Stimulated activated effector memory CD8-positive, alpha-beta T cell treated with anti-CD3 and anti-CD28 coated beads, Interleukin-12 subunit alpha, Interleukin-12 subunit beta, amount 100 ng/mL, for 72 hours (primary cell): Measurements from ENCODE around the gene C14orf93.

Experiments used
- ATAC-seq: fragments of 150-1000 bp; cut with Tn5 transposase; 2 replicates; pipeline ENCODE4 v1.10.0; 2021
- DNase-seq, 2 donors: peaks; one replicate each; pipeline ENCODE4 v3.0.0; 2021 to 2022; ENCODE audit warnings: low spot score in 2 of 2
- H3K27ac Mint-ChIP-seq: one replicate; pipeline ENCODE4 v1.8.0; 2022; ENCODE audit warnings: mild to moderate bottlenecking, mixed read lengths
- H3K36me3 Mint-ChIP-seq: one replicate; pipeline ENCODE4 v1.8.0; 2022; ENCODE audit warnings: mild to moderate bottlenecking, mixed read lengths
- H3K4me1 Mint-ChIP-seq: one replicate; pipeline ENCODE4 v1.8.0; 2022; ENCODE audit warnings: mixed read lengths
- H3K4me3 Mint-ChIP-seq: one replicate; pipeline ENCODE4 v1.8.0; 2022; ENCODE audit warnings: mild to moderate bottlenecking, mixed read lengths
- H3K9me3 Mint-ChIP-seq: one replicate; pipeline ENCODE4 v1.8.0; 2022; ENCODE audit warnings: mixed read lengths

Gene C14orf93

DNA sequence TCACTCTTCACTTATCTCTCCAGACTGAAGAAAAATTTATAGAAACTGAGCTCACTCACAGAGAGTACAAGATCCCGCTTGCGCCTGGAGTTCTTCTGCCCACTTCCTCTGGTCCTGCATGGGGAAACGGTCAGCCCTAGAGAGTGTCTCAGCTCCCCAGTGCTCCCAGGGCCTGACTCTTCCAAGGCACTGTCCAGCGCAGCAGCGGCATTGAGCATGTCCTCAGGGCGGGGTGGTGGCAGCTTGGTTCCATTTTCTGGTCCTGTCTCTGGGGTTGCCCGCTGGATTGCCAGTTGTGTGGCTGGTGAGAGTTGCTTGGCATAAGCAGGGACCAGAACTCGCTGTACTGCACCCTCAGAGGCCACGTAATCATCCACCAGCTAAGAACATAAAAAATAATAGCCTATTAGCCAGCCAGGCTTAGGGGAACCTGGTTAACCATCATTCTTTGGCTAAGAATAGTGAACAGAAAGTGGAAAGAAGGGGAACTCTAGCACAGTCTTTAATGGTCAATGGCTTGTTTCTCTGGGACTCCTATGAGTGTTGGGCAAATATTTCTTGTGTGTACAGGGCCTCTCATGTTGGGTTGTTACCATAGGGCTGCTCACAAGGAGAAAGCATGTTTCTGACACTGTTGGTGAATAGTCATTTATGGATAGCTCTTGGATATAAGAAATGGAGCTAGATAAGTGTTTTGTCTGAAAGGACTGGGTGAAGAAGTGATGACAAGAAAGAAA, 13.9 kb downstream of the C14orf93 start:
- no peaks in the 10 kb centered on the region for H3K9me3 Mint-ChIP-seq
- H3K36me3 Mint-ChIP-seq = peaks cover 10% of the 10 kb centered on the region
- no peaks in the 10 kb centered on the region for H3K4me1 Mint-ChIP-seq
- no peak overlapping the region for H3K27ac Mint-ChIP-seq
- H3K4me3 Mint-ChIP-seq = no peak overlapping the region
- ATAC-seq (no peak), DNase-seq (no peak)

- Mint-ChIP-seq H3K9me3 (no peaks in the 10 kb centered on the region), H3K4me1 (no peaks in the 10 kb centered on the region), H3K4me3 (no peak overlapping the region), H3K27ac (no peak overlapping the region), H3K36me3 (peaks cover 10% of the 10 kb centered on the region)
- DNase-seq (no peak), ATAC-seq (peak; percentile 71)
Measured at GRCh38 chr14:22994762-22995275, 15.1 kb downstream of the C14orf93 start.

- no peaks in the 10 kb centered on the region for H3K9me3 Mint-ChIP-seq
- ATAC-seq = no peak
- DNase-seq = no peak
- no peaks in the 10 kb centered on the region for H3K4me1 Mint-ChIP-seq
- H3K4me3 Mint-ChIP-seq = no peak overlapping the region
- no peak overlapping the region for H3K27ac Mint-ChIP-seq
- peaks cover 10% of the 10 kb centered on the region for H3K36me3 Mint-ChIP-seq
Measured at GRCh38 chr14:22993517-22993916, 16.4 kb downstream of the C14orf93 start.

DNA sequence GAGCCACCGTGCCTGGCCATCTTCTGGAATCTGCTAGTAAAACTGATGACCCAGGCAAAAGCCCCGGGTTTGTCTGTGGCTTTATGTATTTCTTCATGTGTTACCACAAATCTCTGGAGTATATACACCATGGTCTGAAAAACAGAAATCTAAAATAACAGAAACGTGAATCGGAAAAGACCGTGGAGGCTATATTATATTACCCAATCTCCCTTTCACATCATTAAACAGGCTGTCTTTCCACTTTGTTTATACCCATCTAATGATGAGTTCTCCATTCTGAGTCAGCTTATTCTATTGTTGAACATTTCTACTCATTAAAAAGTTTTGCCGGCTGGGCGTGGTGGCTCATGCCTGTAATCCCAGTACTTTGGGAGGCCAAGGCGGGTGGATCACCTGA, 18.1 kb downstream of the C14orf93 start:
- H3K9me3 Mint-ChIP-seq = no peaks in the 10 kb centered on the region
- H3K4me1 Mint-ChIP-seq = no peaks in the 10 kb centered on the region
- H3K27ac Mint-ChIP-seq = no peak overlapping the region
- ATAC-seq (no peak), DNase-seq (no peak)
- no peak overlapping the region for H3K4me3 Mint-ChIP-seq
- peaks cover 10% of the 10 kb centered on the region for H3K36me3 Mint-ChIP-seq

DNA sequence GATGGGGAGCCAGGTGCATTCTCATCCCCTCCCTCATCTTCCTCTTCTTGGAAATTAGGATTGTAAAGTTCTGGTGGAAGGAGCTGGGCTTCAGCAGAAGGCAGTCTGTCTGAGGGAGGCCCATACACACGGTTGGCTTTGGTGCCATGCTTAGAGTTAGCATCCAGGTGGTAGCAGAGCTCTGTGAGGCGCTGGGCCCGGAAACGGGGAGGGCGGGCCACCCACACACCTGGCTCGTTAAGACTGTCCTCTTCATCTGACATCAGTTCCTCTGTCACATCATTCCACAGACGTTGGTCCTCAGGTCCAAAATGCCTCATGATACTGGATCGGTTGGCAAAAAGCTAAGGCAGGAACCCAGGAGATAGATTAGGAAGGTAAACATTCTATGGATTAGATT, 22.7 kb downstream of the C14orf93 start:
- Mint-ChIP-seq H3K27ac (no peak overlapping the region), H3K36me3 (peaks cover 6% of the 10 kb centered on the region), H3K9me3 (no peaks in the 10 kb centered on the region), H3K4me1 (no peaks in the 10 kb centered on the region), H3K4me3 (no peak overlapping the region)
- ATAC-seq = no peak
- no peak for DNase-seq

GRCh38 chr14:22986508-22987054, 23.4 kb downstream of the C14orf93 start:
- Mint-ChIP-seq H3K4me3 (no peak overlapping the region), H3K27ac (no peak overlapping the region), H3K9me3 (no peaks in the 10 kb centered on the region), H3K36me3 (peaks cover 4% of the 10 kb centered on the region), H3K4me1 (no peaks in the 10 kb centered on the region)
- ATAC-seq (peak; percentile 70), DNase-seq (peak; percentile 81 to 90)

GRCh38 chr14:22985894-22986507, 23.9 kb downstream of the C14orf93 start:
- Mint-ChIP-seq H3K4me1 (no peaks in the 10 kb centered on the region), H3K4me3 (no peak overlapping the region), H3K27ac (no peak overlapping the region), H3K36me3 (no peaks in the 10 kb centered on the region), H3K9me3 (no peaks in the 10 kb centered on the region)
- ATAC-seq = no peak
- no peak for DNase-seq

DNA sequence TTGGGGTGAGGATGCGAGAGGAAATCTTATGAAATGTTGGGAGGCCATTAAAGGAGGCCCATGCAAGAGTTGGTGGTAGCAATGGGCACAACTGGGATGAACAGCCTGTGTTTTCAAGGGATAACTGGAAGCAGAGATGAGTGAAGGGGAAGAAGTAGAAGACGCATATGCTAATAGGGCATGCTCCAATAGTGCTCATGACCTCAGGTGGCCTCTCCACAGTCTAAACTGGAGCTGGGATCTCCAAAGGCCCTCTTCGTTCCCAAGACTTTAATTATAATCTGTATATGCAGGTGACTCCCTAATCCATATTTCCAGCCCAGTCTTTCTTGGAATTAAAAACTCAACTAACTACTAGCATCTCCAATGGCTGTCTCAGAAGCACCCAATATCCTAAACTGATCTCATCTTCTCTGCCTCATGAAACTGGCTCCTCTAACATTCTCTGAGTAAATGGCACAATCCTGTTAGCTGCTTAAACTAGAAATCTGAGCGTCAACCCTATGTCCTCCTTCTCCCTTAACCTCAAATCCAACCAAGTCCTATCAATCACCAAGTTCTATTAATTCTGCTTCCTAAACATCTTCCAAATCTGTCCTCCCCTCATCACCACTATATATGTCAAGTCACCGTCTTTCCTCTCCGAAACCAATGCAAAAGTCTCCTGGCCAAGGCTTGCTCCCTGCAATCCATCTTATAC, 24.8 kb downstream of the C14orf93 start:
- Mint-ChIP-seq H3K4me1 (peaks cover 1% of the 10 kb centered on the region), H3K4me3 (no peak overlapping the region), H3K27ac (no peak overlapping the region), H3K36me3 (no peaks in the 10 kb centered on the region), H3K9me3 (no peaks in the 10 kb centered on the region)
- ATAC-seq (no peak), DNase-seq (no peak)

- Mint-ChIP-seq H3K27ac (no peak within 1 kb of the TSS), H3K36me3 (no peaks in the 10 kb centered on the region), H3K4me3 (no peak within 1 kb of the TSS), H3K4me1 (peaks cover 5% of the 10 kb centered on the region), H3K9me3 (no peaks in the 10 kb centered on the region)
- peak; percentile 48 to 74 for DNase-seq
- ATAC-seq = peak; percentile 82
Measured at GRCh38 chr14:22982477-22983245, 27.3 kb downstream of the C14orf93 start, which contains the start of gene AJUBA. TSS of gene AJUBA (minus strand) at chr14:22982551. CDS start at chr14:22982266, 285 bp downstream.

DNA sequence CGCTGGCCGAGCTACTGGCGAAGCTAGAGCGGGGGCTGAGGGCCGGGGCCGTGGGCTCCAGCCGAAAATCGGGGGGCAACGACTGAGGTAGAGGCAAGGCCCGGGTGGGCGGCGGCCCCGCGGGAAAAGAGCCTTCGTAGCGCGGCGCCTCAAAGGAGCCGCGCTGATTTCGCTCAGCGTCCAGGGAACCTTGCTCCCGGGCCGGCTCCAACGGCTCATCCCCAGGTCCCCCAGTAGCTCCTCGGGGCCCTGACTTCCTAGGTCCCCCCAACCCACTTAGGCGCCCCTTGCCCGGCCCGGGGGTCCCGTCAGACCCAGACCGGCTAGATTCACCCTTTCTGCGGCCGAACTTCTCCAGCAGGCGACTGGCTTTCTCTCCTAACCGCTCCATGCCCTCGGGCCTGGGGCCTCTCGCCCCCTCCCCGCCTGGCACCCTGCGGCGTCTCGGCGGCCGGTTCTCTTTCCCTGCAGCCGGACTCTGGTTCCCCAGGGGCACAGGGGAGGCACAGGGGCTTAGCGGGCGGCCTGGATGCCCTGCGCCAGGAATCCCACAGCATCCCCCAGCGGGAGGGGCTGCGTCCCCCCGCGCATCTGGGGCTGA, 28.0 kb downstream of the C14orf93 start:
- Mint-ChIP-seq H3K4me3 (no peak overlapping the region), H3K36me3 (no peaks in the 10 kb centered on the region), H3K27ac (no peak overlapping the region), H3K4me1 (peaks cover 5% of the 10 kb centered on the region), H3K9me3 (no peaks in the 10 kb centered on the region)
- DNase-seq (no peak), ATAC-seq (no peak)

DNA sequence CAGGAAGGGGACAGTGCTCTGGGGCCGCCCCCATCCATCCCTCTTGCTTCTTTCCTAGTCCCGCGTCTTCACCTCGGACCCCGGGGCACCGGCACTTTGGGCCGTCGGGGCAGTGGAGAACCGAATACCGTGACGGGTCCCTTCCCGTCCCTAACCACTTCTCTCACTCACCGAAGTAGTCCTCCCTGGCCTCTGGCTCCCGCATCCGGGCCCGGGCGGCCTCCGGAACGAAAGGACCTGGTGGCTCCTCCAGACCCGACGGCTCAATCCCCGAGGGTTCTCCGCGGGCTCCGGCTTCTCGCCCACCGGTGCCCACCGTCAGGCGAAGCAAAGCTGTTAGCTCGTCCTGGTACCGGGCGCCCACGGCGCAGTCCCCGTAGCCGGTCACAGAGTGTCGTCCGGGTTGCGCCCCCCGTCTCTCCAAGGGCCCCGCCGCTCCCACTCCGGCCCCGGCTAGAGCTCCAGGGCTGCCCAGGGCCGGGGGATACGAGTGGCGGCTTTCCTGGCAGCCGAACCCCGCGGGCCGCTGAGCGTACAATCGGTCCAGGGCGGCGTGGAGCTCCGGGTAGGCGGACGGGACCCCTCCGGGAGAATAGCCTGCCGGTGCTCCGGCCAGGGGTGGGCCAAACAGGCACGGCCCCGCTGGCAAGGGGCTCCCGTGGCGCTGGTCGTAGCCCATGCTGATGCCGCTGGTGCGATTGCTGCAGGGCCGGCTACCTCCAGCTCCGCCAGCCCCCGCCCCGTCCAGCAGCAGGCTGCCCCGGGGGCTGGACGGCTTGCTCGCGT, 28.7 kb downstream of the C14orf93 start:
- no peaks in the 10 kb centered on the region for H3K36me3 Mint-ChIP-seq
- no peak for ATAC-seq
- peak in 1 of 2 donors; percentile 67 for DNase-seq
- no peak overlapping the region for H3K27ac Mint-ChIP-seq
- no peaks in the 10 kb centered on the region for H3K9me3 Mint-ChIP-seq
- no peak overlapping the region for H3K4me3 Mint-ChIP-seq
- H3K4me1 Mint-ChIP-seq = peaks cover 5% of the 10 kb centered on the region

- no peak overlapping the region for H3K27ac Mint-ChIP-seq
- no peak overlapping the region for H3K4me3 Mint-ChIP-seq
- H3K36me3 Mint-ChIP-seq = no peaks in the 10 kb centered on the region
- H3K9me3 Mint-ChIP-seq = no peaks in the 10 kb centered on the region
- ATAC-seq (no peak), DNase-seq (no peak)
- H3K4me1 Mint-ChIP-seq = peaks cover 5% of the 10 kb centered on the region
Measured at GRCh38 chr14:22980672-22981089, 29.3 kb downstream of the C14orf93 start.

DNA sequence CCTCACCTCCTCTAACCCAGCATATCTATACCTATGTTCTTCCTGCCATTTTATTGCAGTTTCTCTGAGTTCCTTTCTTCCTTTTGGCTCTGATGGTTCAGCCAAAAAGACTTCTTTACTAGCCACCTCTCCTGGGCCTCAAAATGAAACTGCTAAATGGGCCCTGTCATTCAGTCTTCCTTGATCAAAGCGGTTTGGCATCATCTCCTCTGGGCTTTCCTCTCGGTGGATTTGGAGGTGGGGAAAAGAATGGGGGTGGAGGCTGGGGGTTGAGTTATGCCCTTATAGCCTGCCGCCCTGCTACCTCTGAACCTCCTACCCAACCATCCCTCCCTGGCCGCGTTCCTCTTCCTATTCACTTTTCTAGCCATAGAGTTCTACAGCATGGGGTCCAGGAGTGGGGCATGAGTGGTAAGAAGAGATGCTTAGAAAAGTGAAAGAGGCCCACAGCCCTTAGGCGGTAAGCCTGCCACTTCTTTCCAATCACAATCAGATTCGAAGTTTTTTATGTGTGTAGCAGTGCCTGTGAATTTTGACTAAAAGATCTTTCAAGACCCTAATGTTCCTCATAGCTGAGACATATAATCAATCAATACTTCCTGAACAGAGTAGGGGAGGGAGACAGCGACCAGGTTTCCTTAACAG, 30.1 kb downstream of the C14orf93 start:
- ATAC-seq = no peak
- no peak overlapping the region for H3K27ac Mint-ChIP-seq

More for the DNA sequence above, 30.1 kb downstream of the C14orf93 start:
- DNase-seq = no peak
- Mint-ChIP-seq H3K4me1 (peaks cover 5% of the 10 kb centered on the region), H3K36me3 (no peaks in the 10 kb centered on the region), H3K9me3 (no peaks in the 10 kb centered on the region), H3K4me3 (no peak overlapping the region)
